Common myeloid progenitor, CD34-positive (primary cell): ENCODE measurements around the gene GOLGA6L26.
"Not testable (repeated sequence)": the region's sequence is repeated elsewhere in the genome, so short reads cannot be mapped to it uniquely, and the experiment has no call there.

ENCODE experiments used
- CTCF ChIA-PET: fragments of 350-600 bp; sonication (Branson Sonifier 250); formaldehyde crosslinking; loops from one replicate; lab custom pipeline; 2021; ENCODE audit warnings: antibody characterized with exemption; lab: Charles Lee
- POLR2A ChIA-PET: fragments of 350-600 bp; sonication (Branson Sonifier 250); formaldehyde crosslinking; loops from one replicate; lab custom pipeline; 2021; ENCODE audit warnings: antibody characterized with exemption; lab: Charles Lee
- DNase-seq, 3 donors: peaks; one replicate each; pipeline versions ENCODE4 v3.0.0 to v3.0.0-alpha.2; 2013
- H3K27ac ChIP-seq, 2 experiments: 1 replicate in 1 of 2; 2 replicates in 1 of 2; pipeline ENCODE4 v1.7.0; 2013; ENCODE audit warnings: inconsistent platforms in 2 of 2, low read length in 2 of 2, mild to moderate bottlenecking in 2 of 2, low read depth in 1 of 2, moderate library complexity in 1 of 2; ENCODE audit not compliant: severe bottlenecking in 2 of 2, insufficient read depth in 1 of 2, poor library complexity in 1 of 2
- H3K27me3 ChIP-seq, 5 experiments: replicated peaks in 2 of 5; 1 replicate in 3 of 5; 2 replicates in 2 of 5; pipeline versions ENCODE4 v1.6.1 to v1.7.0; 2013; ENCODE audit warnings: low read length in 4 of 5, mild to moderate bottlenecking in 2 of 5, moderate library complexity in 2 of 5, inconsistent platforms in 1 of 5; ENCODE audit not compliant: insufficient read depth in 5 of 5, control insufficient read depth in 4 of 5
- H3K36me3 ChIP-seq, 4 experiments: 1 replicate in 2 of 4; 2 replicates in 2 of 4; pipeline versions ENCODE4 v1.6.1 to v1.7.0; 2013; ENCODE audit warnings: low read length in 3 of 4, control low read depth in 1 of 4, mild to moderate bottlenecking in 1 of 4; ENCODE audit not compliant: control insufficient read depth in 4 of 4, insufficient read depth in 4 of 4
- H3K4me1 ChIP-seq, 4 experiments: 1 replicate in 3 of 4; 2 replicates in 1 of 4; pipeline versions ENCODE4 v1.6.1 to v1.7.1; 2013; ENCODE audit warnings: low read length in 3 of 4, mild to moderate bottlenecking in 3 of 4, control low read depth in 1 of 4, inconsistent platforms in 1 of 4, moderate library complexity in 1 of 4; ENCODE audit not compliant: control insufficient read depth in 4 of 4, insufficient read depth in 4 of 4; ENCODE audit errors: control extremely low read depth in 1 of 4
- H3K4me3 ChIP-seq, 7 experiments: 1 replicate in 4 of 7; 2 replicates in 3 of 7; pipeline versions ENCODE4 v1.5.1 to v1.7.0; 2013; ENCODE audit warnings: mild to moderate bottlenecking in 7 of 7, low read length in 6 of 7, moderate library complexity in 6 of 7, inconsistent platforms in 2 of 7, low read depth in 2 of 7, control low read depth in 1 of 7; ENCODE audit not compliant: insufficient read depth in 4 of 7, control insufficient read depth in 1 of 7; ENCODE audit errors: extremely low read depth in 1 of 7
- H3K9me3 ChIP-seq, 5 experiments: 1 replicate in 4 of 5; 2 replicates in 1 of 5; pipeline versions ENCODE4 v1.6.1 to v1.7.1; 2013; ENCODE audit warnings: low read length in 4 of 5, mild to moderate bottlenecking in 2 of 5, inconsistent platforms in 1 of 5, low read depth in 1 of 5, moderate library complexity in 1 of 5; ENCODE audit not compliant: control insufficient read depth in 4 of 5, insufficient read depth in 2 of 5; ENCODE audit errors: control extremely low read depth in 1 of 5
- WGBS: methylation state at CpG from one replicate; pipeline ENCODE4 v1.1.5; 2013; ENCODE audit not compliant: insufficient coverage; 5-methylcytosine and 5-hydroxymethylcytosine counted together

The GOLGA6L26 gene

DNA sequence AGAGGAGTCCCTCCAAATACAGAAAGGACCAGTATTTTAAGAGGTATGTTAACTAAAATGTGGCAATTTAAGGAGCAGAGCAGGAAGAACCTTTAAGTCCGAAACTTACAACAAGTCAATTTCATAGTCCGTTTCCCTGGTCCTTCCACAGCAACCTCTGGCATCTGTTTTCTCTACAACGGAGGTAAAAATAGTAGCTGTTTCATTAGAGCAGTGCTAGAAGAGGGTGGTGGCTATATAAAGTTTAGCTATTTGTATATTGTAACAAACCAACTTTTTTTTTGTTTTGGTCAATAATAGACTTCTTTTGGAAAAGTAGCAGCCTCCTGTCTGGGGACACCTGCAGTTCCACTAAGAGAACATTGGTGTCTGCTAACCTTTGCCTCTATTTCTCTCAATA is 37.9 kb upstream of the GOLGA6L26 start:
- CTCF ChIA-PET, DNase-seq, H3K4me1 ChIP-seq, POLR2A ChIA-PET, H3K9me3 ChIP-seq, H3K27me3 ChIP-seq, H3K27ac ChIP-seq, H3K36me3 ChIP-seq, H3K4me3 ChIP-seq: not testable (repeated sequence)
- WGBS, result 100% methylated on average over 2 of the region's 3 CpGs

DNA sequence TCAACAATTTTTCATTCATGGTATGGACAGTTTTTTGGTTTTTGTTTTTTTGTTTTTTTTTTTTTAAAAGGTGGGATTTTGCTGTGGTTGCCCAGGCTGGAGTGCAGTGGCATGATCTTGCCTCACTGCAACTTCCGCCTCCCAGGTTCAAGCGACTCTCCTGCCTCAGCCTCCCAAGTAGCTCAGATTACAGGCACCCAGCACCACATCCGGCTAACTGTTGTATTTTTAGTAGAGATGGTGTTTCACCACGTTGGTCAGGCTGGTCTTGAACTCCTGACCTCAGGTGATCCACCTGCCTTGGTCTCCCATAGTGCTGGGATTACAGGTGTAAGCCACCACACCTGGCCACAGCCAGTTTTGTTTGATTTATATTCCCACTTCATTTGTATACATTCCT is 37.1 kb upstream of the GOLGA6L26 start:
- H3K9me3 ChIP-seq, POLR2A ChIA-PET: not testable (repeated sequence)

DNA sequence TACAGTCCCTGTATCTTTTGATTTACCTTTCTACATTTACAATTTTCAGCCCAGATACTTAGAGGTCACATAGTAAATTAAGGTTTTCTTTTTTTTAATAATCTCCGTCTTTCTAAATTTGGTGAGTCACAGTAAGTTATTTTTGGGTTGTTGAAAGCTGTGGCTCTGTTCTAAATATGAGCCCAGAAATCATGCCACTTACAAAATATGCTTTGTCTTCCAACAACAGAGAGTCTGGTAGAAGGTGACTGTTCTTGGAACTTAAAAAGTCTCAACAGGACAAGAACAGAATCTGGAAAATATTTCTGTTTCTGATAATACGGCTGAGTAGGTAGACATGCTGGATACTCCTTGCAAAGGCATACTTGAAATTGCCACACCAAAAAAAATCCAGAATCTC is 36.6 kb upstream of the GOLGA6L26 start:
- Histone ChIP-seq H3K36me3 (no peaks in the 10 kb centered on the region), H3K27ac (no peak overlapping the region), H3K27me3 (peaks cover 0 to 3% (median 0%) of the 10 kb centered on the region in 5 experiments), H3K4me3 (no peak overlapping the region), H3K9me3 (no peaks in the 10 kb centered on the region), H3K4me1 (no peaks in the 10 kb centered on the region)
- ChIA-PET CTCF (no interaction called here), POLR2A (no interaction called here)
- 100% methylated on average over 1 of the region's 2 CpGs for WGBS
- no peak for DNase-seq

More for the DNA sequence above, 37.1 kb upstream of the GOLGA6L26 start:
- H3K27ac ChIP-seq, H3K4me1 ChIP-seq, H3K36me3 ChIP-seq, CTCF ChIA-PET, H3K4me3 ChIP-seq, DNase-seq, H3K27me3 ChIP-seq: not testable (repeated sequence)
- 100% methylated on average over 2 of the region's 4 CpGs for WGBS

DNA sequence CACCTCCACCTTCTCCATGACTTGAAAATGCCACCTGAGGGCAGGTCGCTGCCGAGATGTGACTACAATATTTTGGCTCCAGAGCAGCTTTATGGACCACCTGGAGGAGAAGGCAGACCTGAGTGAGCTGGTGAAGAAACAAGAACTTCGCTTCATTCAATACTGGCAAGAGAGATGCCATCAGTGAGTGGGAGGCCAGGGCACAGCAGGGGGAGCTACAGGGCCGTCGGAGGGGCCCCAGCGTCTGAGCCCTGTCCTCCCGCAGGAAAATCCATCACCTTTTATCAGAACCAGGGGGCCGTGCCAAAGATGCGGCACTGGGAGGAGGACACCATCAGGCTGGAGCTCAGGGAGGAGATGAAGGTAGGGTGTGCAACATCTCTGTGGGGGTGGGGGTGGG is 30.3 kb upstream of the GOLGA6L26 start:
- H3K27me3 ChIP-seq, H3K36me3 ChIP-seq, H3K4me3 ChIP-seq, DNase-seq, CTCF ChIA-PET, H3K27ac ChIP-seq, H3K9me3 ChIP-seq, POLR2A ChIA-PET, H3K4me1 ChIP-seq: not testable (repeated sequence)
- WGBS, result 90% methylated on average over 2 of the region's 9 CpGs

DNA sequence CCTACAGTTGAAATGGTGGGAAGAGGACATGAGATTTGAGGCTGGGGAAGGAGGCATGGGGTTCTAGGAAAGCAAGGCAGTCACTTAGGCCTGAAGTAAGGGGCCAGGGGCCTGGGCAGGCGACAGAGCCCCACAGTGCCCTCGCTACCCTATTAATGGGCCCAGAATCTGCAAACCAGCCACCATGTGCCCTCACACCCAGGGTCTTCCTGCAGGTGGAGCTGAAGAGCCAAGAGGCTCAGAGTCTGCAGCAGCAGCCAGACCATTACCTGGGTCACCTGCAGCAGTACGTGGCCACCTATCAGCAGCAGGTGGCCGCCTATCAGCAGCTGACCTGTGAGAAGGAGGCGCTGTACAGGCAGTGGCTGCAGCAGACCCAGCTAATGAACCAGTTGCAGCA is 28.6 kb upstream of the GOLGA6L26 start:
- H3K4me1 ChIP-seq, H3K4me3 ChIP-seq, CTCF ChIA-PET, H3K27ac ChIP-seq, H3K27me3 ChIP-seq, H3K36me3 ChIP-seq, POLR2A ChIA-PET, DNase-seq, H3K9me3 ChIP-seq: not testable (repeated sequence)
- WGBS, result no CpG with 5 or more reads among the region's 5 CpGs

DNA sequence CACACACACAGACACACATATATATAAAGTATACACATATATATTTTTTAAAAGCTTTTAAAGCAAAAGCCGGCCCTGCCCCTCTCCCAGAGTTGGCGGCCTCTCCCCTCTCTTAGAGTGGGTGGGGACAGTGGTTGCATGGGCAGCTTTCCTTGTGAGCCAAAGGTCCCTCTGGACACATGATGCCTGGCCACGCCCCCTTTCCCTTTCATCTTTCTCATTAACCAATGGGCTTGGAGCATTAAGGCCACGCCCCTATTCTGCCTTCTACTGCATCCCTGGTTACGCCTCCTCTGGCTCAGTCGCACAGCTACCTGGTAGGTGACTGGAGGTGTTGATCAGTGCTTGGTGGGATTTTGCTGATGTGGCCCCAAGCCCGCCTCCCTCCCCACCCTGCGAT is 20.5 kb upstream of the GOLGA6L26 start, which contains the start of gene GOLGA8S:
Gene GOLGA8S (plus strand): TSS at position 301 of the 400 bp plus-strand sequence. CDS start 62 bp downstream, at position 363.
- CTCF ChIA-PET, H3K27me3 ChIP-seq, H3K9me3 ChIP-seq, H3K36me3 ChIP-seq, H3K4me1 ChIP-seq, H3K27ac ChIP-seq, DNase-seq, H3K4me3 ChIP-seq, POLR2A ChIA-PET: not testable (repeated sequence)
- WGBS, result no CpG with 5 or more reads among the region's 8 CpGs

DNA sequence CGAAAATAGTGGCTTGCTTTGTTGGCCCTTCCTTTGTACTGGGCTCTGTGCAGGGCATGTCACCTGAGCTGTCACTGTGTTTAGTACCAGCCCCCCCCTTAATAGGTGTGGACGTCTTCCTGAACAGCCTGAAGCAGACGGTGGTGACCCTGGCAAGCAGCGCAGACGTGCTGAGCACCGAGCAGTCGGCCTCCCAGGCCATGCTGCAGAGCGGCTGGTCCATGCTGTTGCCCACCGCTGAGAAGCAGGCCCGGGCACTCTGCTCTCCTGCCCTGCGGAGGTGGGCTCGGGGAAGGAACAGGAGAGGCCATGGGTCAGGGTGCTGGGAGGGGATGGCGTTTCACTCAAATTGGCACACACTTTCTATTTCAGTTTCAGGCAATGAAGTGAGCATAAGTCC is 22.8 kb downstream of the GOLGA6L26 start:
- POLR2A ChIA-PET, DNase-seq, H3K27ac ChIP-seq, H3K27me3 ChIP-seq, CTCF ChIA-PET, H3K4me1 ChIP-seq, H3K9me3 ChIP-seq, H3K4me3 ChIP-seq: not testable (repeated sequence)
- WGBS, result 98% methylated on average over 10 of the region's 13 CpGs
- peaks cover 3 to 33% (median 20%) of the 10 kb centered on the region in 4 experiments for H3K36me3 ChIP-seq
